Peyer's patch (tissue), 4 donors: ENCODE measurements around the gene HPS1.

ENCODE experiments used
- CTCF ChIP-seq, 6 experiments: fragments of 450-650 bp in 4 of 6; fragments of 200-600 bp in 2 of 6; sonication (generic) in 1 of 6; IDR thresholded peaks; one replicate each; pipeline ENCODE4 v1.5.1; 2017 to 2019; ENCODE audit warnings: antibody characterized with exemption in 6 of 6, mild to moderate bottlenecking in 3 of 6, moderate library complexity in 1 of 6
- POLR2A ChIP-seq, 2 donors: fragments of 450-650 bp; IDR thresholded peaks; one replicate each; pipeline ENCODE4 v1.5.1; 2017; ENCODE audit warnings: antibody characterized with exemption in 2 of 2, mild to moderate bottlenecking in 2 of 2, moderate library complexity in 2 of 2

GRCh38 chr10:98424295-98425254, 22.2 kb downstream of the HPS1 start:
- TF ChIP-seq CTCF (IDR thresholded peaks at IDR 0.05): no peak
- TF ChIP-seq POLR2A (IDR thresholded peaks at IDR 0.05): no peak
